GM12864 (cell line): ENCODE measurements around the gene UNKL.

Source experiments
- DNase-seq: peaks from one replicate; pipeline ENCODE4 v3.0.0-alpha.2; 2011; ENCODE audit warnings: low read depth
- H3K4me3 ChIP-seq: 2 replicates; pipeline ENCODE4 v1.5.1; 2011; ENCODE audit warnings: mild to moderate bottlenecking, low read depth, low read length, control low read depth
- TF ChIP-seq, protein P1 (sequence below): IDR thresholded peaks from 2 replicates; pipeline ENCODE4 v1.5.1; 2011; ENCODE audit warnings: low read depth, mild to moderate bottlenecking, moderate library complexity, low read length, control low read depth, inconsistent platforms; ENCODE audit errors: missing control alignments

Gene UNKL

DNA sequence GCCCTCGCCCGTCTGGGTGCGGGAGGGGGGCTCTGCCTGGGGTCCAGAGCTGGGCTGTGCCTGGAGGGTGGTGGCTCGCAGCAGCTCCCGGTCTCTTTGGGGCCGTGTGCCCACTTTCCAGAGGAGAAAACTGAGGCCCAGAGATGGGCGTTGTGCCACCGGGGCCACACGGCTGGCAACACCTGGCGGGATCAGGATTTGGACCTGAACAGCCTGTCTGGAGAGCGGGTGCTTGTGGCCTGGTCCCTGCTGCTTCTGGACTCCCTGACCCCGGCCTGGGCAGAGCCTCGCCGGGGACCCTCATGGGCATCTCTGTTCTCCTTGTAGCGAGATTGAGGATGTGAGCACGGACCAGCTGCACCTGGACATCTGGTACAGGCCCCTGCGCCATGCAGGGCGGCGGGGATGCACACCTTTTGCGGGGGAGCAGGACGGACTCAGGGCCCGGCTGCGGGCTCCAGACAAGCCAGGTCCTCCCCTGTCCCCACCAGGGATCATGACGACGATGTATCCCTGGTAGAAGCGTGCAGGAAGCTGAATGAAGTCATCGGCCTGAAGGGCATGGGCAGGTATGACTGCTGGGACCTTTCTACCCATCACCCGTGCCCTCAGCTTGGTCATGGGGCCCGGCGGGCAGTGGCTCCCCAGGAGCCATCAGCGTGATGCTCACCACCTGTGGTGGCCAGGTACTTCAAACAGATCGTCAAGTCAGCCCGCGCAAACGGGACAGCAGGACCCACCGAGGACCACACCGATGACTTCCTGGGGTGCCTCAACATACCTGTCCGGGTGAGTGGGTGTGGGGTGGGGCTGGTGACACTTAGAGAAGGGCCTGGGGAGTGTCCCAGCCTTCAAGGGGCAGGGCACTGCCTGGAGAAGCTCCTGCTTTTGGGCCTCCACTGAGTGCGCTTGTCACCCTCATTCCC, 72.7 kb downstream of the UNKL start:
- TF ChIP-seq, protein P1, sequence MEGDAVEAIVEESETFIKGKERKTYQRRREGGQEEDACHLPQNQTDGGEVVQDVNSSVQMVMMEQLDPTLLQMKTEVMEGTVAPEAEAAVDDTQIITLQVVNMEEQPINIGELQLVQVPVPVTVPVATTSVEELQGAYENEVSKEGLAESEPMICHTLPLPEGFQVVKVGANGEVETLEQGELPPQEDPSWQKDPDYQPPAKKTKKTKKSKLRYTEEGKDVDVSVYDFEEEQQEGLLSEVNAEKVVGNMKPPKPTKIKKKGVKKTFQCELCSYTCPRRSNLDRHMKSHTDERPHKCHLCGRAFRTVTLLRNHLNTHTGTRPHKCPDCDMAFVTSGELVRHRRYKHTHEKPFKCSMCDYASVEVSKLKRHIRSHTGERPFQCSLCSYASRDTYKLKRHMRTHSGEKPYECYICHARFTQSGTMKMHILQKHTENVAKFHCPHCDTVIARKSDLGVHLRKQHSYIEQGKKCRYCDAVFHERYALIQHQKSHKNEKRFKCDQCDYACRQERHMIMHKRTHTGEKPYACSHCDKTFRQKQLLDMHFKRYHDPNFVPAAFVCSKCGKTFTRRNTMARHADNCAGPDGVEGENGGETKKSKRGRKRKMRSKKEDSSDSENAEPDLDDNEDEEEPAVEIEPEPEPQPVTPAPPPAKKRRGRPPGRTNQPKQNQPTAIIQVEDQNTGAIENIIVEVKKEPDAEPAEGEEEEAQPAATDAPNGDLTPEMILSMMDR, result no peak
- DNase-seq, result no peak
- H3K4me3 ChIP-seq, result no peak overlapping the region

- no peak overlapping the region for H3K4me3 ChIP-seq
- TF ChIP-seq, protein P1, result no peak
- no peak for DNase-seq
Observed at GRCh38 chr16:1340730-1341494, 73.6 kb downstream of the UNKL start.

DNA sequence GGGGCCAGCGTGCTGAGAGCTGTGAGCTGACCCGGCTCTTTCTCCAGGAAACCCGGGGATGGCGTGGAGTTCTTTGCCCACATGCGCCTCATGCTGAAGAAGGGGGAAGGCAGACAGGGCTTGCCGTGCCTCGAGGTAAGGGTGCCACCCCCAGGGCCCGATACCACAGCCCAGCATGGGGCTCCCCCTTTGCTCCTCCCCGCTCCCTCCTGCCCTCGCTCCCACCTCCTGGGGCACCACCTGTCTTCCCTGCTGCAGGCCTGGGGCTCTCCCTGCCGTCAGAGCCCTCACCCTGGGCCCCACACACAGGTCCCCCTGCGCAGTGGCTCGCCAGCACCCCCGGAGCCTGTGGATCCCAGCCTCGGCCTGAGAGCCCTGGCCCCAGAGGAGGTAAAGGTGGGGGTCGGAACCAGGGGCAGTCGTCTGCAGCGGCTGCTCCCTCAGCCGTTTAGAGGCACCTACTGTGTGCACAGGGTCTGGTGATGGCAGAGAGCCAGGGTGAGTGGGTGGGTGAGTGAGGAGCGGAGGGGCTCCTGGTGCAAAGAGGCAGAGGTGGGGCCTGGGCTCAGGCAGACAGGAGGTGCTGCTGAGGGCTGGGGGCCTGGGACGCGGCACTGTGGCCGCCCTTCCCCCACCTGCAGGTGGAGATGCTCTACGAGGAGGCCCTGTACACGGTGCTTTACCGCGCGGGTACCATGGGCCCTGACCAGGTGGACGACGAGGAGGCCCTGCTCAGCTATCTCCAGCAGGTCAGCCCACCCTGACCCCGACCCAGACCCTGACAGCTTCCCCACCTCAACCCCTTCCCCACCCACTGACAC, 75.4 kb downstream of the UNKL start:
- TF ChIP-seq, protein P1, result no peak
- H3K4me3 ChIP-seq, result no peak overlapping the region
- no peak for DNase-seq

- H3K4me3 ChIP-seq, result no peak overlapping the region
- TF ChIP-seq, protein P1, result peak; percentile 70
- DNase-seq, result no peak
Observed at GRCh38 chr16:1338119-1338730, 76.3 kb downstream of the UNKL start.

GRCh38 chr16:1337486-1337885, 77.0 kb downstream of the UNKL start:
- no peak overlapping the region for H3K4me3 ChIP-seq
- no peak for DNase-seq
- TF ChIP-seq, protein P1, result no peak

GRCh38 chr16:1336619-1337018, 77.9 kb downstream of the UNKL start:
- TF ChIP-seq, protein P1, result no peak
- H3K4me3 ChIP-seq, result no peak overlapping the region
- no peak for DNase-seq
